ENCODE data around the gene PIP4K2A. TPM values are rescaled to one million over a fixed set of nuclear protein-coding genes. Genes with fewer than 3 reads are reported as not detected.

PIP4K2A gene
- total RNA-seq, 3 donors from 2014 or later = 15.1 to 36.6 (median 33.1) TPM

DNA sequence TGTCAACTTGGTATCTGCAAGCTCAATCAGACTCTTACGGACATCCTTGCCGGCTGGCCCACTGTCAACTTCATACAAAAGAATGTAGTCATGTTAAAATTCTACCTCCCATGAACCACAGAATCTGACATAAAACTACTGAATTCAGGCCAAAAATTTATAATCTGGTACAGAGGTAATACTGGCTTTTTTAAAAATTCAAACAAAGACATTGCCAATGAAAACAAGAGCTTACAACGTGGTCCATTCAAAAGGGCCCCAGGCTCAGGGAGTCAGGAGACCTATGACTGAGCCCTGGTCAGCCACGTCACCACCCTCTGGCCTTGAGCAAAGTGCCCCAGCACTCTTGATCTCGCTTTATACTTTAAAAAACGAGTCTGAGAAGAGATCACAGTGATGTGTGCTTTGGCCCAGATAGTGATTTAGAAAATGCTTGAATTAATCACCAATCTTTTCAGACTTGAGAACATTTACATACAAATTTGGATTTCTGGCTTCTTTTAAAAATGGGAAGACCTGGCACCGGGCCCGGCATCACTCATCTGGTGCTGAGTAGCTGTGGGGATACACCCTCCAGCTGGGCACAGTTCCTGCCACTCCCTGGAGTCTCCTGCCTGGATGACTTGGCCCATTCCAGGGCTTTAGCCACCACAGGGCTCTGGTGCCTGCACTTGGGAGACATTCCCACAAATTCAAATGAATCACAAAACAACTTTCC is 94.1 kb downstream of the PIP4K2A start:
- intact Hi-C loops (cut with DNase I; ENCODE audit: low total_unique reads) = no loop called here
- Histone ChIP-seq H3K36me3 (no peaks in the 10 kb centered on the region), H3K27me3 (no peaks in the 10 kb centered on the region), H3K9me3 (no peaks in the 10 kb centered on the region), H3K4me3 (no peak overlapping the region), H3K27ac (peak overlapping the region; percentile 54 to 57), H3K4me1 (peaks cover 0 to 8% of the 10 kb centered on the region in 2 donors)
- TF ChIP-seq, protein P1, sequence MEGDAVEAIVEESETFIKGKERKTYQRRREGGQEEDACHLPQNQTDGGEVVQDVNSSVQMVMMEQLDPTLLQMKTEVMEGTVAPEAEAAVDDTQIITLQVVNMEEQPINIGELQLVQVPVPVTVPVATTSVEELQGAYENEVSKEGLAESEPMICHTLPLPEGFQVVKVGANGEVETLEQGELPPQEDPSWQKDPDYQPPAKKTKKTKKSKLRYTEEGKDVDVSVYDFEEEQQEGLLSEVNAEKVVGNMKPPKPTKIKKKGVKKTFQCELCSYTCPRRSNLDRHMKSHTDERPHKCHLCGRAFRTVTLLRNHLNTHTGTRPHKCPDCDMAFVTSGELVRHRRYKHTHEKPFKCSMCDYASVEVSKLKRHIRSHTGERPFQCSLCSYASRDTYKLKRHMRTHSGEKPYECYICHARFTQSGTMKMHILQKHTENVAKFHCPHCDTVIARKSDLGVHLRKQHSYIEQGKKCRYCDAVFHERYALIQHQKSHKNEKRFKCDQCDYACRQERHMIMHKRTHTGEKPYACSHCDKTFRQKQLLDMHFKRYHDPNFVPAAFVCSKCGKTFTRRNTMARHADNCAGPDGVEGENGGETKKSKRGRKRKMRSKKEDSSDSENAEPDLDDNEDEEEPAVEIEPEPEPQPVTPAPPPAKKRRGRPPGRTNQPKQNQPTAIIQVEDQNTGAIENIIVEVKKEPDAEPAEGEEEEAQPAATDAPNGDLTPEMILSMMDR (IDR thresholded peaks at IDR 0.05) = no peak
- TF ChIP-seq POLR2A (IDR thresholded peaks at IDR 0.05) (no peak), POLR2AphosphoS5 (IDR thresholded peaks at IDR 0.05) (no peak)
- DNase-seq (ENCODE audit: low spot score in 2 of 2) = peak in 1 of 2 donors; percentile 71

DNA sequence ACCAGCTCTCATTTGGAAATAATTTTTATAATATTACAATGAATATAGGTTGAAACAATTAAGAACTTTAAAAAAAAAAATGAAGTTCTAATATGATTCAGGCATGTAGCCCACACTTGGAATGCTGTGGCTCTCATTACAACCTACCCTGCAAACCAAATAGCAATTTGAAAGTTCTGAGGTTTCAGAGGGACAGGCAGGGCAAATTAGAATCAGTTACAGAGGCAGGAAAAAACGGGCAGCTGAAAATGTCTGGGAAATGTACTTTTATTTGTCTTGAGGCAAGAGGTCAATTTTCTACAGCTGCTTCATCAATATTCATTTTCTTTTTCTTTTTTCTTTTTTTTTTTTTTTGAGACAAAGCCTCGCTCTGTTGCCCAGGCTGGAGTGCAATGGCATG is 95.3 kb downstream of the PIP4K2A start:
- DNase-seq (ENCODE audit: low spot score in 2 of 2) = no peak
- TF ChIP-seq, protein P1 (IDR thresholded peaks at IDR 0.05) = no peak
- TF ChIP-seq POLR2AphosphoS5 (IDR thresholded peaks at IDR 0.05) (no peak), POLR2A (IDR thresholded peaks at IDR 0.05) (no peak)
- Histone ChIP-seq H3K36me3 (no peaks in the 10 kb centered on the region), H3K4me3 (no peak overlapping the region), H3K27me3 (no peaks in the 10 kb centered on the region), H3K9me3 (no peaks in the 10 kb centered on the region), H3K4me1 (peaks cover 0 to 8% of the 10 kb centered on the region in 2 donors), H3K27ac (no peak overlapping the region)
- intact Hi-C loops (cut with DNase I; ENCODE audit: low total_unique reads) = no loop called here

DNA sequence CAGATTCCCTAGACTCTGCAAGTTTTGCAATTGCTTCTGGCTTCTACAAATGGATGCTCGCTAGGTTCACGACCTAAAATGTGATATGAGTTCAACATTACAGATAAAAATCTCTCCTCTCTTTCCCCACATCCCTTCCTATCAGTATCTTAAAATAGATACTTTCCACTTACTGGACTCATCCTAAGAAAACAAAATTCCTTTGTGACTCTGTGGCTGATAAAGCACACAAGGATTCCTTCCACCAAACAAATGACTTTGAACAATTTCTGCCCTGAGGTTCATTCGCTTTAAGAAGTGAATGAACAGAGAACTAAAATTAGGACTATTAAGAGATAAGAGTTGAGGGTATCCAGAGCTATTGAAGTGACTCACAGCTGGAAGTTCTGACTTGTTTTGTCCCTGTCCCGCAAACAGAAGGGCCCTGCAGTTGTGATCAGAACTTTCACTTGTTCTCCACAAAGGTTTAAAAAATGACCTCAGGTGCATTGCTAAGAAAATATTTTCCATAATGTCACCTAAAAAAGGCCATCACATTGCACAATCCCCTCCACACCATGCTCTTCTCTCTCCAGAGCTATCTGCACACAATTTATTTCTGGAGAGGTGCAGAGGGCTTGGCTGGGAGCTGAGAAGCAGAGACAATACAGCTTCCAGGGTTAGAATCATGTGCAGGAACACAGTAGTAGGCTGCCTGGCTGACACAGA is 96.1 kb downstream of the PIP4K2A start:
- no peak overlapping the region for H3K4me3 ChIP-seq
- H3K27me3 ChIP-seq = no peaks in the 10 kb centered on the region
- intact Hi-C loops (cut with DNase I; ENCODE audit: low total_unique reads) = no loop called here
- no peak for DNase-seq (ENCODE audit: low spot score in 2 of 2)
- TF ChIP-seq, protein P1 (IDR thresholded peaks at IDR 0.05) = no peak
- TF ChIP-seq POLR2AphosphoS5 (IDR thresholded peaks at IDR 0.05) (no peak), POLR2A (IDR thresholded peaks at IDR 0.05) (no peak)
- H3K4me1 ChIP-seq = peaks cover 0 to 8% of the 10 kb centered on the region in 2 donors
- no peaks in the 10 kb centered on the region for H3K9me3 ChIP-seq
- no peaks in the 10 kb centered on the region for H3K36me3 ChIP-seq
- H3K27ac ChIP-seq = peak overlapping the region; percentile 39 to 46

DNA sequence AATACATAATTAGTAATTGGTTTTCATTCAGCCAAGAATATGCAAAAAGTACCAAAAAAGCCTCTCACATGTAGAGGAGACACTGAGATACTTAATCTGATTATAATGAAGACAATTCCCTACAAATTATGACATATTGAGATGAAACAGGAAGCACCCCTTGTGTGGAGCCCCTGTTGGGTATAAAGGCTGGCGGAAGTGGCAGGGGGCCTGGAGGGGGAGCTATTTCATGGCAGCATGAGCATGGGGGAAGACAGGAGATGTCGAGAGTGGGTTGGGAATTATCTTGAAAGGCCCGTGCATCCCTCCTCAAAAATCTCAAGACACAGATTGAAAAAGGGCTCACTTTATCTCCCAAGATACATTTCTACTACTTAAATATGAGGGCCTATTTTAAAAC is 96.9 kb downstream of the PIP4K2A start:
- H3K9me3 ChIP-seq = no peaks in the 10 kb centered on the region
- TF ChIP-seq POLR2AphosphoS5 (IDR thresholded peaks at IDR 0.05) (no peak), POLR2A (IDR thresholded peaks at IDR 0.05) (no peak)
- TF ChIP-seq, protein P1 (IDR thresholded peaks at IDR 0.05) = no peak
- DNase-seq (ENCODE audit: low spot score in 2 of 2) = no peak
- peak overlapping the region; percentile 39 to 46 for H3K27ac ChIP-seq
- no peaks in the 10 kb centered on the region for H3K27me3 ChIP-seq
- peaks cover 0 to 8% of the 10 kb centered on the region in 2 donors for H3K4me1 ChIP-seq
- intact Hi-C loops (cut with DNase I; ENCODE audit: low total_unique reads) = no loop called here
- no peaks in the 10 kb centered on the region for H3K36me3 ChIP-seq
- H3K4me3 ChIP-seq = no peak overlapping the region

DNA sequence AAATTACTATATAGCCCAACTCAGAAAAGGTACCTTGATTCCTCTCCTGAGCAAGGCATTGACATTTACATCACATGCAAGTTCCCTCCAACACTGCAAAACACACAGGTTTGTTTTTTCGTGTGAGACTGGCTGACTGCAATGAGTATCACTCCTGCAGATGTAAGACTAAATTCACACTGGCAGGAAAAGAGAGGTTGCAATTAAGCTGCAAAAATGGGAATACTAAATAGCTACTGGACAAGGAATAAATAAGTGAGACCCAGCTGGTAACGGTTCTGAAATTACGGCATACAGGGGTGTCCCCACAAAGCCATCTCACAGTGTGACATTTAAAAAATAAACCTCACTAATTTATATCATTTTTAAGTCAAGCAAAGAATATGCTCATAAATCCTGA is 97.3 kb downstream of the PIP4K2A start:
- TF ChIP-seq, protein P1 (IDR thresholded peaks at IDR 0.05) = no peak
- no peak for TF ChIP-seq POLR2A (IDR thresholded peaks at IDR 0.05)
- no peak for TF ChIP-seq POLR2AphosphoS5 (IDR thresholded peaks at IDR 0.05)
- Histone ChIP-seq H3K4me1 (peaks cover 0 to 8% of the 10 kb centered on the region in 2 donors), H3K4me3 (no peak overlapping the region), H3K36me3 (no peaks in the 10 kb centered on the region), H3K27me3 (no peaks in the 10 kb centered on the region), H3K9me3 (no peaks in the 10 kb centered on the region), H3K27ac (no peak overlapping the region)
- no peak for DNase-seq (ENCODE audit: low spot score in 2 of 2)
- intact Hi-C loops (cut with DNase I; ENCODE audit: low total_unique reads) = no loop called here

Measured in breast epithelium (tissue), 4 donors.